GM18868 (cell line): ENCODE data around the gene GRSF1.
"Not testable (repeated sequence)": the region's sequence is repeated elsewhere in the genome, so short reads cannot be mapped to it uniquely, and the experiment has no call there.

Source experiments
- ATAC-seq: cut with Tn5 transposase; IDR thresholded peaks from one replicate; pipeline ENCODE4 v1.9.1; 2021; ENCODE audit warnings: mild to moderate bottlenecking, moderate library complexity; ENCODE audit not compliant: unreplicated experiment

Gene GRSF1

GRCh38 chr4:70839589-70840093 is at the start of gene GRSF1:
Gene GRSF1, minus strand, starts transcription at chr4:70839890. Its CDS starts 63 bp downstream, at chr4:70839827.
- peak; percentile 75 for ATAC-seq

- peak; percentile 72 for ATAC-seq
These were observed 45.5 kb upstream of the GRSF1 start for GRCh38 chr4:70885174-70885573.

- no peak for ATAC-seq
These were observed 41.0 kb upstream of the GRSF1 start for GRCh38 chr4:70880739-70881138.

- ATAC-seq, result no peak
These were observed 37.9 kb upstream of the GRSF1 start for GRCh38 chr4:70877556-70877955.

- peak; percentile 81 for ATAC-seq
These were observed 34.8 kb upstream of the GRSF1 start for GRCh38 chr4:70874268-70875156.

- ATAC-seq, result no peak
These were observed 33.5 kb upstream of the GRSF1 start for GRCh38 chr4:70873216-70873615.

- no peak for ATAC-seq
These were observed 29.1 kb upstream of the GRSF1 start for GRCh38 chr4:70868778-70869177.

GRCh38 chr4:70863099-70863790 is 23.6 kb upstream of the GRSF1 start:
- peak; percentile 86 for ATAC-seq

- no peak for ATAC-seq
These were observed 19.4 kb upstream of the GRSF1 start for GRCh38 chr4:70859066-70859465.

- no peak for ATAC-seq
These were observed 18.8 kb upstream of the GRSF1 start for GRCh38 chr4:70858454-70858853.

- no peak for ATAC-seq
These were observed 15.8 kb upstream of the GRSF1 start for GRCh38 chr4:70855464-70855863.

- no peak for ATAC-seq
These were observed 9.6 kb upstream of the GRSF1 start for GRCh38 chr4:70849291-70849690.

GRCh38 chr4:70844180-70844579 is 4.5 kb upstream of the GRSF1 start:
- no peak for ATAC-seq

- ATAC-seq, result peak; percentile 20
These were observed 3.2 kb upstream of the GRSF1 start for GRCh38 chr4:70842761-70843435.

- ATAC-seq, result no peak
These were observed 2.3 kb upstream of the GRSF1 start for GRCh38 chr4:70841951-70842350.

GRCh38 chr4:70841211-70841610 is 1.5 kb upstream of the GRSF1 start:
- ATAC-seq, result no peak

GRCh38 chr4:70840631-70841030 is 941 bp upstream of the GRSF1 start:
- ATAC-seq, result not testable (repeated sequence)

- not testable (repeated sequence) for ATAC-seq
These were observed 447 bp upstream of the GRSF1 start for GRCh38 chr4:70840137-70840536.

GRCh38 chr4:70838666-70839588 is 763 bp downstream of the GRSF1 start:
- peak; percentile 58 for ATAC-seq

GRCh38 chr4:70838204-70838603 is 1.5 kb downstream of the GRSF1 start:
- ATAC-seq, result no peak
